HCT116 (cell line): ENCODE measurements around the gene KRT79.

ENCODE experiments used
- EGR1 ChIP-seq: IDR thresholded peaks from 2 replicates; pipeline ENCODE4 v1.6.1; 2012; ENCODE audit warnings: low read depth
- ELF1 ChIP-seq: IDR thresholded peaks from 2 replicates; pipeline ENCODE4 v1.6.1; 2012; ENCODE audit warnings: low read depth, borderline replicate concordance
- EZH2 ChIP-seq: fragments of 200-600 bp; sonication (generic); IDR thresholded peaks from 2 replicates; pipeline ENCODE4 v1.6.1; 2017; ENCODE audit warnings: antibody characterized with exemption, mixed run types
- FOSL1 ChIP-seq: IDR thresholded peaks from 2 replicates; pipeline ENCODE4 v1.6.1; 2012; ENCODE audit warnings: low read depth
- POLR2A ChIP-seq: IDR thresholded peaks from 2 replicates; pipeline ENCODE4 v1.7.0; 2011; ENCODE audit warnings: borderline replicate concordance; ENCODE audit not compliant: insufficient read depth, insufficient read length; ENCODE audit errors: extremely low read depth
- SRF ChIP-seq: IDR thresholded peaks from 2 replicates; pipeline ENCODE4 v1.6.1; 2012; ENCODE audit warnings: low read depth
- YY1 ChIP-seq: IDR thresholded peaks from 2 replicates; pipeline ENCODE4 v1.6.1; 2011; ENCODE audit warnings: low read length, low read depth, moderate library complexity, mild to moderate bottlenecking; ENCODE audit not compliant: insufficient replicate concordance; ENCODE audit errors: extremely low read depth
- TF ChIP-seq, protein P1 (sequence below): IDR thresholded peaks from 2 replicates; pipeline ENCODE4 v1.6.1; 2012; ENCODE audit warnings: low read depth
- TF ChIP-seq, protein P2 (sequence below), 3 experiments: fragments of 200-600 bp in 1 of 3; sonication (generic) in 1 of 3; IDR thresholded peaks in 2 of 3; conservative IDR thresholded peaks in 1 of 3; 2 replicates each; pipeline ENCODE4 v1.5.1; 2012 to 2017; ENCODE audit warnings: low read depth in 2 of 3, low read length in 2 of 3, antibody characterized with exemption in 1 of 3, borderline replicate concordance in 1 of 3, control low read depth in 1 of 3, mild to moderate bottlenecking in 1 of 3, mixed read lengths in 1 of 3, mixed run types in 1 of 3, moderate library complexity in 1 of 3; ENCODE audit not compliant: insufficient read depth in 1 of 3
- TF ChIP-seq, protein P3 (sequence below): IDR thresholded peaks from 2 replicates; pipeline ENCODE4 v1.6.1; 2011; ENCODE audit warnings: mild to moderate bottlenecking, low read length, moderate library complexity; ENCODE audit not compliant: insufficient replicate concordance; ENCODE audit errors: extremely low read depth

DNA sequence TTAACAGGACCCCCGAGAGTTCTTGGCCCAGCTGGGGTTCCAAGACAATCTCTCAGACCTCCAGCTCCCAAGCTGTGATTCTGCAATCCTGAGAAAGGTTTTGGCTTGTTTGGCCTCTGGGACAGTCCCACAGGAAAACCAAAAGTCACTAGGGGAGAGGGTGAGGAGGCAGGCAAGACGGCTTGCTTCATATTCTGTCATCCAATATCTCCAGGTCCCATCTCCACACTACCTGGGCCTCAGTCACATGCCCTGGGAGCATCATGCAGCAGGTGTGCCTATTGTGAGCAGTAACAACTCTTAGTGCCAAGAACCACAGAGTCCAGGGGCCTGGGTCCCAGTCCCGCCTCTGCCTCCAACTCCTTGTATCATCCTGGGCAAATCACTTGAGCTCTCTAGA, 1.7 kb downstream of the KRT79 start:
- TF ChIP-seq, protein P1, sequence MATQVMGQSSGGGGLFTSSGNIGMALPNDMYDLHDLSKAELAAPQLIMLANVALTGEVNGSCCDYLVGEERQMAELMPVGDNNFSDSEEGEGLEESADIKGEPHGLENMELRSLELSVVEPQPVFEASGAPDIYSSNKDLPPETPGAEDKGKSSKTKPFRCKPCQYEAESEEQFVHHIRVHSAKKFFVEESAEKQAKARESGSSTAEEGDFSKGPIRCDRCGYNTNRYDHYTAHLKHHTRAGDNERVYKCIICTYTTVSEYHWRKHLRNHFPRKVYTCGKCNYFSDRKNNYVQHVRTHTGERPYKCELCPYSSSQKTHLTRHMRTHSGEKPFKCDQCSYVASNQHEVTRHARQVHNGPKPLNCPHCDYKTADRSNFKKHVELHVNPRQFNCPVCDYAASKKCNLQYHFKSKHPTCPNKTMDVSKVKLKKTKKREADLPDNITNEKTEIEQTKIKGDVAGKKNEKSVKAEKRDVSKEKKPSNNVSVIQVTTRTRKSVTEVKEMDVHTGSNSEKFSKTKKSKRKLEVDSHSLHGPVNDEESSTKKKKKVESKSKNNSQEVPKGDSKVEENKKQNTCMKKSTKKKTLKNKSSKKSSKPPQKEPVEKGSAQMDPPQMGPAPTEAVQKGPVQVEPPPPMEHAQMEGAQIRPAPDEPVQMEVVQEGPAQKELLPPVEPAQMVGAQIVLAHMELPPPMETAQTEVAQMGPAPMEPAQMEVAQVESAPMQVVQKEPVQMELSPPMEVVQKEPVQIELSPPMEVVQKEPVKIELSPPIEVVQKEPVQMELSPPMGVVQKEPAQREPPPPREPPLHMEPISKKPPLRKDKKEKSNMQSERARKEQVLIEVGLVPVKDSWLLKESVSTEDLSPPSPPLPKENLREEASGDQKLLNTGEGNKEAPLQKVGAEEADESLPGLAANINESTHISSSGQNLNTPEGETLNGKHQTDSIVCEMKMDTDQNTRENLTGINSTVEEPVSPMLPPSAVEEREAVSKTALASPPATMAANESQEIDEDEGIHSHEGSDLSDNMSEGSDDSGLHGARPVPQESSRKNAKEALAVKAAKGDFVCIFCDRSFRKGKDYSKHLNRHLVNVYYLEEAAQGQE: no peak
- TF ChIP-seq SRF: no peak
- TF ChIP-seq, protein P2, sequence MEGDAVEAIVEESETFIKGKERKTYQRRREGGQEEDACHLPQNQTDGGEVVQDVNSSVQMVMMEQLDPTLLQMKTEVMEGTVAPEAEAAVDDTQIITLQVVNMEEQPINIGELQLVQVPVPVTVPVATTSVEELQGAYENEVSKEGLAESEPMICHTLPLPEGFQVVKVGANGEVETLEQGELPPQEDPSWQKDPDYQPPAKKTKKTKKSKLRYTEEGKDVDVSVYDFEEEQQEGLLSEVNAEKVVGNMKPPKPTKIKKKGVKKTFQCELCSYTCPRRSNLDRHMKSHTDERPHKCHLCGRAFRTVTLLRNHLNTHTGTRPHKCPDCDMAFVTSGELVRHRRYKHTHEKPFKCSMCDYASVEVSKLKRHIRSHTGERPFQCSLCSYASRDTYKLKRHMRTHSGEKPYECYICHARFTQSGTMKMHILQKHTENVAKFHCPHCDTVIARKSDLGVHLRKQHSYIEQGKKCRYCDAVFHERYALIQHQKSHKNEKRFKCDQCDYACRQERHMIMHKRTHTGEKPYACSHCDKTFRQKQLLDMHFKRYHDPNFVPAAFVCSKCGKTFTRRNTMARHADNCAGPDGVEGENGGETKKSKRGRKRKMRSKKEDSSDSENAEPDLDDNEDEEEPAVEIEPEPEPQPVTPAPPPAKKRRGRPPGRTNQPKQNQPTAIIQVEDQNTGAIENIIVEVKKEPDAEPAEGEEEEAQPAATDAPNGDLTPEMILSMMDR (IDR thresholded peaks at IDR 0.05 in 2 of 3, conservative IDR thresholded peaks at IDR 0.05 in 1 of 3; ENCODE audit: borderline replicate concordance in 1 of 3, insufficient read depth in 1 of 3, low read depth in 2 of 3, low read length in 2 of 3): no peak
- TF ChIP-seq POLR2A: no peak
- TF ChIP-seq, protein P3, sequence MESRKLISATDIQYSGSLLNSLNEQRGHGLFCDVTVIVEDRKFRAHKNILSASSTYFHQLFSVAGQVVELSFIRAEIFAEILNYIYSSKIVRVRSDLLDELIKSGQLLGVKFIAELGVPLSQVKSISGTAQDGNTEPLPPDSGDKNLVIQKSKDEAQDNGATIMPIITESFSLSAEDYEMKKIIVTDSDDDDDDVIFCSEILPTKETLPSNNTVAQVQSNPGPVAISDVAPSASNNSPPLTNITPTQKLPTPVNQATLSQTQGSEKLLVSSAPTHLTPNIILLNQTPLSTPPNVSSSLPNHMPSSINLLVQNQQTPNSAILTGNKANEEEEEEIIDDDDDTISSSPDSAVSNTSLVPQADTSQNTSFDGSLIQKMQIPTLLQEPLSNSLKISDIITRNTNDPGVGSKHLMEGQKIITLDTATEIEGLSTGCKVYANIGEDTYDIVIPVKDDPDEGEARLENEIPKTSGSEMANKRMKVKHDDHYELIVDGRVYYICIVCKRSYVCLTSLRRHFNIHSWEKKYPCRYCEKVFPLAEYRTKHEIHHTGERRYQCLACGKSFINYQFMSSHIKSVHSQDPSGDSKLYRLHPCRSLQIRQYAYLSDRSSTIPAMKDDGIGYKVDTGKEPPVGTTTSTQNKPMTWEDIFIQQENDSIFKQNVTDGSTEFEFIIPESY: no peak
- TF ChIP-seq FOSL1: no peak
- TF ChIP-seq EGR1: no peak
- no peak for TF ChIP-seq ELF1
- no peak for TF ChIP-seq EZH2
- no peak for TF ChIP-seq YY1
